Measurements from ENCODE around the gene WT1. TPM values are rescaled to one million over a fixed set of nuclear protein-coding genes. Genes with fewer than 3 reads are reported as not detected.

Gene WT1
- total RNA-seq, 1 experiment from 2014 or later, result not detected

GRCh38 chr11:32343325-32344008 lies 91.9 kb downstream of the WT1 start:
- Mint-ChIP-seq H3K4me1 (0 out of 2 replicates have a peak, but pooled peaks cover 4% of the 10 kb centered on the region), H3K9me3 (no peaks in the 10 kb centered on the region), H3K27me3 (ENCODE audit: low read depth) (peaks cover 5% of the 10 kb centered on the region), H3K27ac (no peak overlapping the region), H3K4me3 (no peak overlapping the region), H3K36me3 (no peaks in the 10 kb centered on the region)
- POLR2A ChIA-PET, result no interaction called here
- CTCF ChIA-PET, result interaction anchor here (1.0 to 1.4 kb wide), 3 partner anchors 8 to 31 kb away, joined by 3 to 5 read pairs (median 3); no protein-coding TSS in a partner anchor
- TF ChIP-seq, protein P1, sequence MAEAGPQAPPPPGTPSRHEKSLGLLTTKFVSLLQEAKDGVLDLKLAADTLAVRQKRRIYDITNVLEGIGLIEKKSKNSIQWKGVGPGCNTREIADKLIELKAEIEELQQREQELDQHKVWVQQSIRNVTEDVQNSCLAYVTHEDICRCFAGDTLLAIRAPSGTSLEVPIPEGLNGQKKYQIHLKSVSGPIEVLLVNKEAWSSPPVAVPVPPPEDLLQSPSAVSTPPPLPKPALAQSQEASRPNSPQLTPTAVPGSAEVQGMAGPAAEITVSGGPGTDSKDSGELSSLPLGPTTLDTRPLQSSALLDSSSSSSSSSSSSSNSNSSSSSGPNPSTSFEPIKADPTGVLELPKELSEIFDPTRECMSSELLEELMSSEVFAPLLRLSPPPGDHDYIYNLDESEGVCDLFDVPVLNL (CRISPR knock-in tag; IDR thresholded peaks at IDR 0.05; ENCODE audit: borderline replicate concordance, low read depth), result no peak
- no peak for TF ChIP-seq NR2C2 (CRISPR knock-in tag; IDR thresholded peaks at IDR 0.05)
- no peak for TF ChIP-seq CTCF (IDR thresholded peaks at IDR 0.05)
- TF ChIP-seq, protein P2, sequence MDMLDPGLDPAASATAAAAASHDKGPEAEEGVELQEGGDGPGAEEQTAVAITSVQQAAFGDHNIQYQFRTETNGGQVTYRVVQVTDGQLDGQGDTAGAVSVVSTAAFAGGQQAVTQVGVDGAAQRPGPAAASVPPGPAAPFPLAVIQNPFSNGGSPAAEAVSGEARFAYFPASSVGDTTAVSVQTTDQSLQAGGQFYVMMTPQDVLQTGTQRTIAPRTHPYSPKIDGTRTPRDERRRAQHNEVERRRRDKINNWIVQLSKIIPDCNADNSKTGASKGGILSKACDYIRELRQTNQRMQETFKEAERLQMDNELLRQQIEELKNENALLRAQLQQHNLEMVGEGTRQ (CRISPR knock-in tag; IDR thresholded peaks at IDR 0.05), result no peak
- no peak for TF ChIP-seq FOXJ3 (CRISPR knock-in tag; IDR thresholded peaks at IDR 0.05; ENCODE audit: borderline replicate concordance)
- no peak for TF ChIP-seq ZNF281 (CRISPR knock-in tag; IDR thresholded peaks at IDR 0.05)
- no peak for TF ChIP-seq CDX4 (CRISPR knock-in tag; IDR thresholded peaks at IDR 0.05; ENCODE audit: borderline replicate concordance)
- no peak for TF ChIP-seq NFE2L1 (CRISPR knock-in tag; IDR thresholded peaks at IDR 0.05)
- no peak for TF ChIP-seq PRRX2 (CRISPR knock-in tag; IDR thresholded peaks at IDR 0.05)
- TF ChIP-seq NFYB (CRISPR knock-in tag; conservative IDR thresholded peaks at IDR 0.05; ENCODE audit: low read depth), result no peak
- TF ChIP-seq JAZF1 (CRISPR knock-in tag; IDR thresholded peaks at IDR 0.05), result no peak
- no peak for TF ChIP-seq TCF7 (CRISPR knock-in tag; IDR thresholded peaks at IDR 0.05; ENCODE audit: low read depth)
- TF ChIP-seq HMGXB4 (CRISPR knock-in tag; IDR thresholded peaks at IDR 0.05), result no peak
- TF ChIP-seq, protein P3, sequence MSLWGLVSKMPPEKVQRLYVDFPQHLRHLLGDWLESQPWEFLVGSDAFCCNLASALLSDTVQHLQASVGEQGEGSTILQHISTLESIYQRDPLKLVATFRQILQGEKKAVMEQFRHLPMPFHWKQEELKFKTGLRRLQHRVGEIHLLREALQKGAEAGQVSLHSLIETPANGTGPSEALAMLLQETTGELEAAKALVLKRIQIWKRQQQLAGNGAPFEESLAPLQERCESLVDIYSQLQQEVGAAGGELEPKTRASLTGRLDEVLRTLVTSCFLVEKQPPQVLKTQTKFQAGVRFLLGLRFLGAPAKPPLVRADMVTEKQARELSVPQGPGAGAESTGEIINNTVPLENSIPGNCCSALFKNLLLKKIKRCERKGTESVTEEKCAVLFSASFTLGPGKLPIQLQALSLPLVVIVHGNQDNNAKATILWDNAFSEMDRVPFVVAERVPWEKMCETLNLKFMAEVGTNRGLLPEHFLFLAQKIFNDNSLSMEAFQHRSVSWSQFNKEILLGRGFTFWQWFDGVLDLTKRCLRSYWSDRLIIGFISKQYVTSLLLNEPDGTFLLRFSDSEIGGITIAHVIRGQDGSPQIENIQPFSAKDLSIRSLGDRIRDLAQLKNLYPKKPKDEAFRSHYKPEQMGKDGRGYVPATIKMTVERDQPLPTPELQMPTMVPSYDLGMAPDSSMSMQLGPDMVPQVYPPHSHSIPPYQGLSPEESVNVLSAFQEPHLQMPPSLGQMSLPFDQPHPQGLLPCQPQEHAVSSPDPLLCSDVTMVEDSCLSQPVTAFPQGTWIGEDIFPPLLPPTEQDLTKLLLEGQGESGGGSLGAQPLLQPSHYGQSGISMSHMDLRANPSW (CRISPR knock-in tag; conservative IDR thresholded peaks at IDR 0.05; ENCODE audit: low read depth), result no peak
- no peak for TF ChIP-seq PRDM15 (CRISPR knock-in tag; IDR thresholded peaks at IDR 0.05)
- TF ChIP-seq HMGA2 (CRISPR knock-in tag; IDR thresholded peaks at IDR 0.05), result no peak
- TF ChIP-seq RORB (CRISPR knock-in tag; IDR thresholded peaks at IDR 0.05), result no peak
- no peak for TF ChIP-seq FOXP1 (CRISPR knock-in tag; IDR thresholded peaks at IDR 0.05; ENCODE audit: borderline replicate concordance)
- TF ChIP-seq SOX15 (CRISPR knock-in tag; IDR thresholded peaks at IDR 0.05), result no peak
- DNase-seq (ENCODE audit: low spot score) (no peak), ATAC-seq (no peak)
